ENCODE results near the gene KCNIP1. TPM values are rescaled to one million over a fixed set of nuclear protein-coding genes. Genes with fewer than 3 reads are reported as not detected.

Gene KCNIP1
- polyA plus RNA-seq, 3 donors = not detected

DNA sequence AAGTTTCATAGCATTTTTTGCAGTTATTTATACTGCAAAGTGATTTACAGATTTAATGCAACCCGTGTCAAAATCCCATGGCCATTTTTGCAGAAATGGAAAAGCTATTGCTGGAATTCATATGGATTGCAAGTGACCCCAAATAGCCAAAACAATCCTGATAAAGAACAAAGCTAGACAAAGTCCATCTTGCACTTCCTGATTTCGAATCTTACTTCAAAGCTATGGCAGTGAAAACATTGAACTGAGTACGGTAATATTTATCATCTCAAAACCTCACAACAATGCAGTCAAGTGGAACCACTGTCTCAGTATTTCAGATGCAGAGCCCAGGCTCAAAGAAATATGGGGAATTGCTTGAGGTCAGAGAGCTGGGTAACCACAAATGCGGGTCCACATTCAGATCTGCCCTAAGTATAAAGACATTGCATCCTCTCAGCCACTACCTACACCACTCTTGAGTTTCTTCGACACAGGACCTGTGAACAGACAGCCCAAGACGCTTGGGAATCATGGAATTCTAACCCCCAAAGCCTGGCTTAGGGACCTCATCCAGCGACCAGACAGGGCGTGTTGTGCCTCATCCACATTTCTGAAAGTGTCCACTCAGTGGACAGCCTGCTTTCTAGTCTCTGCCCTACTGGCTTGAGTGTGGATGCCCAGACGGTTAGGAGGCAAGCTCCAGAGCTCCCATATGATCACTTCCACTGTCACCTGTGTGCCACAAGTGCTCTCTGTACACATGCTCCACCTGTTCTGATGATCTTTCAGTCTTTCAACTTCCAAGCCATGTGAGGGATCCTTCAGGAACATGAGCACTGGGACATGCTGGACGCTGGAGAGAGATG lies 39.3 kb upstream of the KCNIP1 start:
- H3K4me1 ChIP-seq (ENCODE audit: control insufficient read depth in 1 of 2, insufficient read depth in 2 of 2, low read length in 2 of 2) = peaks cover 21 to 25% of the 10 kb centered on the region in 2 donors
- peaks cover 0 to 3% of the 10 kb centered on the region in 2 donors for H3K27me3 ChIP-seq (ENCODE audit: control insufficient read depth in 2 of 2, insufficient read depth in 2 of 2, low read length in 2 of 2)
- peaks cover 0 to 3% of the 10 kb centered on the region in 2 donors for H3K9me3 ChIP-seq (replicated peaks in 1 of 2; ENCODE audit: control insufficient read depth in 1 of 2, insufficient read depth in 1 of 2, low read length in 2 of 2)
- intact Hi-C loops (cut with micrococcal nuclease) = loop anchor here in 1 of 2 donors (5.0 kb wide), 1 partner anchor 38 kb away; the partner anchor contains the start of gene KCNIP1
- peaks cover 8% of the 10 kb centered on the region for H3K4me1 Mint-ChIP-seq
- no peak overlapping the region for H3K4me3 Mint-ChIP-seq
- TF ChIP-seq, protein P1, sequence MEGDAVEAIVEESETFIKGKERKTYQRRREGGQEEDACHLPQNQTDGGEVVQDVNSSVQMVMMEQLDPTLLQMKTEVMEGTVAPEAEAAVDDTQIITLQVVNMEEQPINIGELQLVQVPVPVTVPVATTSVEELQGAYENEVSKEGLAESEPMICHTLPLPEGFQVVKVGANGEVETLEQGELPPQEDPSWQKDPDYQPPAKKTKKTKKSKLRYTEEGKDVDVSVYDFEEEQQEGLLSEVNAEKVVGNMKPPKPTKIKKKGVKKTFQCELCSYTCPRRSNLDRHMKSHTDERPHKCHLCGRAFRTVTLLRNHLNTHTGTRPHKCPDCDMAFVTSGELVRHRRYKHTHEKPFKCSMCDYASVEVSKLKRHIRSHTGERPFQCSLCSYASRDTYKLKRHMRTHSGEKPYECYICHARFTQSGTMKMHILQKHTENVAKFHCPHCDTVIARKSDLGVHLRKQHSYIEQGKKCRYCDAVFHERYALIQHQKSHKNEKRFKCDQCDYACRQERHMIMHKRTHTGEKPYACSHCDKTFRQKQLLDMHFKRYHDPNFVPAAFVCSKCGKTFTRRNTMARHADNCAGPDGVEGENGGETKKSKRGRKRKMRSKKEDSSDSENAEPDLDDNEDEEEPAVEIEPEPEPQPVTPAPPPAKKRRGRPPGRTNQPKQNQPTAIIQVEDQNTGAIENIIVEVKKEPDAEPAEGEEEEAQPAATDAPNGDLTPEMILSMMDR (IDR thresholded peaks at IDR 0.05) = no peak
- H3K4me2 ChIP-seq (replicated peaks; ENCODE audit: extremely low read depth, low read length, poor library complexity, severe bottlenecking) = no peak overlapping the region
- peaks cover 2 to 9% (median 2%) of the 10 kb centered on the region in 3 donors for H3K27me3 Mint-ChIP-seq (ENCODE audit: low read depth in 3 of 3)
- H4K20me1 ChIP-seq (ENCODE audit: insufficient read depth, low read length) = no peaks in the 10 kb centered on the region
- DNase-seq = no peak
- no peaks in the 10 kb centered on the region for H3K79me2 ChIP-seq (ENCODE audit: insufficient read depth, low read length)
- H3K36me3 Mint-ChIP-seq = no peaks in the 10 kb centered on the region
- no peak overlapping the region for H3K4me3 ChIP-seq (replicated peaks in 1 of 3; ENCODE audit: low read depth in 2 of 3, low read length in 3 of 3)
- no peak overlapping the region for H3K9ac ChIP-seq (ENCODE audit: insufficient read depth, low read length, poor library complexity, severe bottlenecking)
- 92% methylated on average over 6 of the region's 10 CpGs for WGBS (ENCODE audit: insufficient coverage)
- H3K36me3 ChIP-seq (replicated peaks in 1 of 2; ENCODE audit: control insufficient read depth in 1 of 2, insufficient read depth in 2 of 2, low read length in 2 of 2) = no peaks in the 10 kb centered on the region
- H3K27ac ChIP-seq (ENCODE audit: low read depth in 1 of 2, low read length in 2 of 2) = no peak overlapping the region
- H3K27ac Mint-ChIP-seq = no peak overlapping the region
- H3K9me3 Mint-ChIP-seq = peaks cover 7 to 16% (median 10%) of the 10 kb centered on the region in 7 donors
- H2AFZ ChIP-seq (ENCODE audit: insufficient read depth, low read depth, low read length, poor library complexity, severe bottlenecking) = no peak overlapping the region

DNA sequence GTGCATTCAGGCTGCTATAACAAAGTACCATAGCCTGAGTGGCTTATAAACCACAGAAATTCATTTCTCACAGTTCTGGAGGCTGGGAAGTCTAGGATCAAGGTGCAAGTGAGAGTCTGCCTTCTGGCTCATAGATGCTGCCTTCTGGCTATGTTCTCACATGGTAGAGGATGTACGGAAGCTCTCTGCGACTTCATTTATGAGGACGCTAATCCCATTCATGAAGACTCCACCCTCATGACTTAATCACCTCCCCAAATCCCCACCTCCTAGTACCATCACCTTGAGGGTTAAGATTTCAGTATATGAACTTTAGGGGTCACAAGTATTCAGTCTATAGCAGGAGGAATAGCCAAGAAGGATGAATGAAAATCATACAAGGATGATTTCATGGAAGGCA lies 37.3 kb upstream of the KCNIP1 start:
- Histone ChIP-seq H3K27me3 (ENCODE audit: control insufficient read depth in 2 of 2, insufficient read depth in 2 of 2, low read length in 2 of 2) (peaks cover 0 to 3% of the 10 kb centered on the region in 2 donors), H3K27ac (ENCODE audit: low read depth in 1 of 2, low read length in 2 of 2) (peak overlapping the region in 1 of 2 donors; percentile 35), H3K9me3 (replicated peaks in 1 of 2; ENCODE audit: control insufficient read depth in 1 of 2, insufficient read depth in 1 of 2, low read length in 2 of 2) (no peaks in the 10 kb centered on the region), H3K4me2 (replicated peaks; ENCODE audit: extremely low read depth, low read length, poor library complexity, severe bottlenecking) (no peak overlapping the region), H2AFZ (ENCODE audit: insufficient read depth, low read depth, low read length, poor library complexity, severe bottlenecking) (no peak overlapping the region), H4K20me1 (ENCODE audit: insufficient read depth, low read length) (no peaks in the 10 kb centered on the region), H3K9ac (ENCODE audit: insufficient read depth, low read length, poor library complexity, severe bottlenecking) (no peak overlapping the region), H3K4me3 (replicated peaks in 1 of 3; ENCODE audit: low read depth in 2 of 3, low read length in 3 of 3) (no peak overlapping the region), H3K36me3 (replicated peaks in 1 of 2; ENCODE audit: control insufficient read depth in 1 of 2, insufficient read depth in 2 of 2, low read length in 2 of 2) (no peaks in the 10 kb centered on the region), H3K79me2 (ENCODE audit: insufficient read depth, low read length) (no peaks in the 10 kb centered on the region), H3K4me1 (ENCODE audit: control insufficient read depth in 1 of 2, insufficient read depth in 2 of 2, low read length in 2 of 2) (peaks cover 30 to 35% of the 10 kb centered on the region in 2 donors)
- intact Hi-C loops (cut with micrococcal nuclease) = loop anchor here (2.0 to 5.0 kb wide), 2 partner anchors 14 to 36 kb away; partner anchors contain the start of gene KCNIP1 (in 1 of the 2)
- TF ChIP-seq, protein P1 (IDR thresholded peaks at IDR 0.05) = no peak
- H3K4me1 Mint-ChIP-seq = peaks cover 18% of the 10 kb centered on the region
- no CpG with 5 or more reads among the region's 3 CpGs for WGBS (ENCODE audit: insufficient coverage)
- H3K9me3 Mint-ChIP-seq = peaks cover 0 to 1% (median 0%) of the 10 kb centered on the region in 7 donors
- no peak overlapping the region for H3K27ac Mint-ChIP-seq
- H3K36me3 Mint-ChIP-seq = no peaks in the 10 kb centered on the region
- H3K27me3 Mint-ChIP-seq (ENCODE audit: low read depth in 3 of 3) = peaks cover 2 to 3% (median 3%) of the 10 kb centered on the region in 3 donors
- DNase-seq = no peak
- H3K4me3 Mint-ChIP-seq = no peak overlapping the region
